Tibial nerve (tissue), 4 donors: ENCODE results near the gene TMEM214. TPM values are rescaled to one million over a fixed set of nuclear protein-coding genes. Genes with fewer than 3 reads are reported as not detected.

Experiments
- DNase-seq, 2 donors: peaks; one replicate each; pipeline ENCODE4 v3.0.0-alpha.2; 2019; ENCODE audit warnings: low spot score in 2 of 2
- H3K27ac ChIP-seq, 4 donors: fragments of 200-600 bp; sonication (generic) in 3 of 4; one replicate each; pipeline ENCODE4 v1.5.1; 2017 to 2019; ENCODE audit warnings: mild to moderate bottlenecking in 1 of 4
- H3K27me3 ChIP-seq, 2 donors: fragments of 200-600 bp; sonication (generic) in 1 of 2; one replicate each; pipeline versions ENCODE4 v1.5.1 to v1.6.0; 2017 to 2019
- H3K36me3 ChIP-seq, 3 donors: fragments of 200-600 bp; sonication (generic); one replicate each; pipeline ENCODE4 v1.5.1; 2018 to 2019
- H3K4me1 ChIP-seq, 4 donors: fragments of 200-600 bp; sonication (generic) in 3 of 4; one replicate each; pipeline ENCODE4 v1.5.1; 2017 to 2019
- H3K4me3 ChIP-seq, 4 donors: fragments of 200-600 bp; sonication (generic) in 3 of 4; one replicate each; pipeline ENCODE4 v1.5.1; 2017 to 2019; ENCODE audit warnings: mild to moderate bottlenecking in 1 of 4, moderate library complexity in 1 of 4
- H3K9me3 ChIP-seq, 4 donors: fragments of 200-600 bp; sonication (generic) in 3 of 4; one replicate each; pipeline ENCODE4 v1.5.1; 2017 to 2019
- EP300 ChIP-seq, 2 donors: sonication (generic); formaldehyde crosslinking; IDR thresholded peaks; one replicate each; pipeline ENCODE4 v1.6.1; 2017; ENCODE audit warnings: antibody characterized with exemption in 2 of 2, mild to moderate bottlenecking in 1 of 2
- POLR2A ChIP-seq, 2 donors: fragments of 450-650 bp; IDR thresholded peaks; one replicate each; pipeline ENCODE4 v1.6.1; 2017; ENCODE audit warnings: antibody characterized with exemption in 2 of 2, mild to moderate bottlenecking in 2 of 2, moderate library complexity in 2 of 2
- WGBS, 2 donors: methylation state at CpG; one replicate each; pipeline ENCODE4 v1.1.5; 2018; 5-methylcytosine and 5-hydroxymethylcytosine counted together
- total RNA-seq, 4 donors: library from RNA; depleted of rRNA; stranded (reverse); fragments of >200 nt; gene quantifications; one replicate each; pipeline ENCODE4 v1.1.0, GENCODE V29; 2016
- TF ChIP-seq, protein P1 (sequence below), 5 experiments: fragments of 200-600 bp in 3 of 5; fragments of 450-650 bp in 2 of 5; sonication (generic) in 3 of 5; IDR thresholded peaks; one replicate each; pipeline ENCODE4 v1.5.1; 2016 to 2019; ENCODE audit warnings: antibody characterized with exemption in 5 of 5, mild to moderate bottlenecking in 3 of 5, moderate library complexity in 2 of 5

The TMEM214 gene
- total RNA-seq, 4 donors from 2014 or later, result 45.7 to 71.4 (median 53.4) TPM

DNA sequence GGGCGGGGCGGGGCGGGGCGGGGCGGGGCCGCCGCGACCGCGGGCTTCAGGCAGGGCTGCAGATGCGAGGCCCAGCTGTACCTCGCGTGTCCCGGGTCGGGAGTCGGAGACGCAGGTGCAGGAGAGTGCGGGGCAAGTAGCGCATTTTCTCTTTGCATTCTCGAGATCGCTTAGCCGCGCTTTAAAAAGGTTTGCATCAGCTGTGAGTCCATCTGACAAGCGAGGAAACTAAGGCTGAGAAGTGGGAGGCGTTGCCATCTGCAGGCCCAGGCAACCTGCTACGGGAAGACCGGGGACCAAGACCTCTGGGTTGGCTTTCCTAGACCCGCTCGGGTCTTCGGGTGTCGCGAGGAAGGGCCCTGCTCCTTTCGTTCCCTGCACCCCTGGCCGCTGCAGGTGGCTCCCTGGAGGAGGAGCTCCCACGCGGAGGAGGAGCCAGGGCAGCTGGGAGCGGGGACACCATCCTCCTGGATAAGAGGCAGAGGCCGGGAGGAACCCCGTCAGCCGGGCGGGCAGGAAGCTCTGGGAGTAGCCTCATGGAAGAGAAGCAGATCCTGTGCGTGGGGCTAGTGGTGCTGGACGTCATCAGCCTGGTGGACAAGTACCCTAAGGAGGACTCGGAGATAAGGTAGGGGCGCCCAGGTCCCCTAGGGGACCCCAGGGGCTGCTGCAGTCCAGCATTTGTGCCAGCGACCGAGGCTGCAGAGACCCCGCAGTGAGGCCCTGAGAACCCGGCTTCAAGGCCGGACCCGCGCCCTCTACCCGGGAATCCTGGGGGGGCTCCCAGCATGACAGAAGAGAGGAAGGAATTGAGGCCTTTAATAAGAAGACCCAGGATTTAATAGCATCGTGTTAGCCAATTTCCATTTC is 54.2 kb downstream of the TMEM214 start, which contains the start of gene KHK:
KHK (plus strand) TSS at position 49 of the 870 bp plus-strand sequence; CDS start at position 537, 488 bp downstream.
- peak within 1 kb of the TSS; percentile 68 to 82 (median 72) for H3K4me3 ChIP-seq
- H3K36me3 ChIP-seq, result peaks cover 0 to 17% (median 0%) of the 10 kb centered on the region in 3 donors
- H3K27me3 ChIP-seq, result no peaks in the 10 kb centered on the region
- H3K4me1 ChIP-seq, result peaks cover 0 to 28% (median 16%) of the 10 kb centered on the region in 4 donors
- H3K9me3 ChIP-seq, result no peaks in the 10 kb centered on the region
- no peak for DNase-seq
- peak within 1 kb of the TSS; percentile 79 to 95 (median 94) for H3K27ac ChIP-seq
- WGBS, 2 donors, result 14 to 15% methylated on average over 31 to 40 of the region's 54 CpGs
- TF ChIP-seq, protein P1, sequence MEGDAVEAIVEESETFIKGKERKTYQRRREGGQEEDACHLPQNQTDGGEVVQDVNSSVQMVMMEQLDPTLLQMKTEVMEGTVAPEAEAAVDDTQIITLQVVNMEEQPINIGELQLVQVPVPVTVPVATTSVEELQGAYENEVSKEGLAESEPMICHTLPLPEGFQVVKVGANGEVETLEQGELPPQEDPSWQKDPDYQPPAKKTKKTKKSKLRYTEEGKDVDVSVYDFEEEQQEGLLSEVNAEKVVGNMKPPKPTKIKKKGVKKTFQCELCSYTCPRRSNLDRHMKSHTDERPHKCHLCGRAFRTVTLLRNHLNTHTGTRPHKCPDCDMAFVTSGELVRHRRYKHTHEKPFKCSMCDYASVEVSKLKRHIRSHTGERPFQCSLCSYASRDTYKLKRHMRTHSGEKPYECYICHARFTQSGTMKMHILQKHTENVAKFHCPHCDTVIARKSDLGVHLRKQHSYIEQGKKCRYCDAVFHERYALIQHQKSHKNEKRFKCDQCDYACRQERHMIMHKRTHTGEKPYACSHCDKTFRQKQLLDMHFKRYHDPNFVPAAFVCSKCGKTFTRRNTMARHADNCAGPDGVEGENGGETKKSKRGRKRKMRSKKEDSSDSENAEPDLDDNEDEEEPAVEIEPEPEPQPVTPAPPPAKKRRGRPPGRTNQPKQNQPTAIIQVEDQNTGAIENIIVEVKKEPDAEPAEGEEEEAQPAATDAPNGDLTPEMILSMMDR (IDR thresholded peaks at IDR 0.05), result no peak
- TF ChIP-seq EP300 (IDR thresholded peaks at IDR 0.05), result no peak
- TF ChIP-seq POLR2A (IDR thresholded peaks at IDR 0.05), result no peak

DNA sequence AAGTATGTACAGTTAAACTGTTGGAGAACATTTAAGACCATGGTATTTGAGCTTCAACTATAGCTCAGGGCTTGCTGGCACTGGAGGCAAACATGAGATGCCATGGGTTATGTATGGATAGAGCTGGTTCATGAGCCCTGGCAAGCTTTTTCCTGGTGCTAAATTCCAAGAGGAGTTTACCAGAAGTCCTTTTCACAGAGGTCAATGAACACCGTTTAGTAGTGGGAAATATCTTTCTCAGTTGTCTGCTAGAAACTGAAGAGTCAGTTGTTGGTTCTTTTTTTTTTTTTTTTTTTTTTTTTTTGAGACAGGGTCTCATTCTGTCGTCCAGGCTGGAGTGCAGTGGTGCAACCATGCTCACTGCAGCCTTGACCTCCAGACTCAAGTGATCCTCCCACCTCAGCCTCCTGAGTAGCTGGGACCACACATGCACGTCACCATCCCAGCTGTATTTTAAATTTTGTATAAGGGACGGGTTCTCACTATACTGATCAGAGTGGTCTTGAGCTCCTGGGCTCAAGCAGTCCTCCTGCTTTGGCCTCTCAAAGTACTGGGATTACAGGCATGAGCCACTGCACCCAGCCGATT is 55.2 kb downstream of the TMEM214 start:
- no peak overlapping the region for H3K27ac ChIP-seq
- no peaks in the 10 kb centered on the region for H3K27me3 ChIP-seq
- no peak for DNase-seq
- H3K4me1 ChIP-seq, result peaks cover 0 to 22% (median 14%) of the 10 kb centered on the region in 4 donors
- TF ChIP-seq POLR2A (IDR thresholded peaks at IDR 0.05) (no peak), EP300 (IDR thresholded peaks at IDR 0.05) (no peak)
- TF ChIP-seq, protein P1 (IDR thresholded peaks at IDR 0.05), result no peak
- peaks cover 0 to 9% (median 0%) of the 10 kb centered on the region in 3 donors for H3K36me3 ChIP-seq
- WGBS, 2 donors, result 76 to 86% methylated on average over 5 of the region's 5 CpGs
- no peaks in the 10 kb centered on the region for H3K9me3 ChIP-seq
- peak overlapping the region in 1 of 4 donors; percentile 82 for H3K4me3 ChIP-seq

DNA sequence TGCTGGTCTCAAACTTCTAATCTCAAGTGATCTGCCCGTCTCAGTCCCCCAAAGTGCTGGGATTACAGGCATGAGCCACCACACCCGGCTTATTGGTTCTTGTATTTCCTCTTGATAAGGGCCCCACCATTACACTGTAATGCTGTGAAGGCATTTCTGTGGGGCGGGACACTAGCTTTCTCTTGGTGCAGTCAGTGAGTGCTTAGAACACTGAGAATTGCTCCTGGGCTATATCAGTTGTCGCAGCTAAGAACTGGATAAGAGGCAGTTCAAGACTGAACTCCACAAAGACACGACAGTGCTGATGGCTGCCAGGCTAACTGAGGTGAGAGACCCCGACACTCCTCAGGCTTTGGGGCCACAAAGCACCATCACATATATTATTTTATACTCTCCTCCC is 55.9 kb downstream of the TMEM214 start:
- peaks cover 0 to 6% (median 0%) of the 10 kb centered on the region in 3 donors for H3K36me3 ChIP-seq
- no peaks in the 10 kb centered on the region for H3K27me3 ChIP-seq
- H3K9me3 ChIP-seq, result no peaks in the 10 kb centered on the region
- H3K4me1 ChIP-seq, result peaks cover 0 to 22% (median 14%) of the 10 kb centered on the region in 4 donors
- no peak for DNase-seq
- H3K4me3 ChIP-seq, result no peak overlapping the region
- H3K27ac ChIP-seq, result no peak overlapping the region
- TF ChIP-seq EP300 (IDR thresholded peaks at IDR 0.05), result no peak
- no peak for TF ChIP-seq POLR2A (IDR thresholded peaks at IDR 0.05)
- TF ChIP-seq, protein P1 (IDR thresholded peaks at IDR 0.05), result no peak
- whole genome bisulfite sequencing, 2 donors, result 89 to 92% methylated on average over 6 of the region's 6 CpGs

DNA sequence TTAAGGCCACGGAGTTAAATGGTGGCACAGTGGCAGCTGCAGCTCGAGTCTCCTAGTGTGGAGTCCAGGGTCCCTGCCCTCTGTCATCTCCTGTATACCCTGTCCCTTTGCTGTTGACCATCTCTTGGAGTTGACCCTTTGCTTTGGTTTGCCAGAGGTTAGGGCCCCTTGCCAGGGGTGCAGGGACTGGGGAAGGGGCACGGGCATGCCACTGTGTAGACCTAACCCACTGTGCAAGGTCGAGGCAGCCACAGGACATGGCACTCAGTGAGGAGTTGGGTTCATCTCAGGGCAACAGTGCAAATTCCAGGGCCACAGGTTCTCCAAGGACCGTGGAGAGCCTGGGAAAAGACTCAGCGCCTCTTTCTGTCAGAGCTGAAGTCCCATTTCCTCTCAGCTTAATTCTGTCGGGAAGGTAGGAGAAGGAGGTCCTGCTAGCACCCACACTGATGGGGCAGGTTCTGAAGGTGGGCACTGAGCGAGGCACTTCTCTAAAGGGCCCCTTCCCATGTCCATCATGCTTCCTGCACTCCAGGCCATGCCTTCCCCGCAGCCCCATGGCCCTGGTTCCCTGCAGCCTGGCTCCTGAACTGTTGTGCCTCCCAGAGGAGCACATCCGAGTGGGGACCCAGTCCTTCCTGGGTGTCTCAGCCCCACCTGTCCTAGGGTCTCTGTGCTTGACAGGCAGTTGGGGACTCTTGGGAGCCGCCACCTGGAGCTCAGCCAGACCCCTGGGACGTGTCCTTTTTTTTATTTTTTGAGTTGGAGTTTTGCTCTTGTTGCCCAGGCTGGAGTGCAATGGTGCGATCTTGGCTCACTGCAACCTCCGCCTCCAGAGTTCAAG is 56.6 kb downstream of the TMEM214 start:
- Histone ChIP-seq H3K27me3 (no peaks in the 10 kb centered on the region), H3K9me3 (no peaks in the 10 kb centered on the region), H3K36me3 (peaks cover 0 to 5% (median 0%) of the 10 kb centered on the region in 3 donors), H3K4me1 (peaks cover 0 to 22% (median 14%) of the 10 kb centered on the region in 4 donors), H3K4me3 (peak overlapping the region in 1 of 4 donors; percentile 2), H3K27ac (no peak overlapping the region)
- 88 to 90% methylated on average over 14 of the region's 14 CpGs for WGBS, 2 donors
- TF ChIP-seq EP300 (IDR thresholded peaks at IDR 0.05) (no peak), POLR2A (IDR thresholded peaks at IDR 0.05) (no peak)
- TF ChIP-seq, protein P1 (IDR thresholded peaks at IDR 0.05), result no peak
- no peak for DNase-seq

Other genes starting within 250 kb of the TMEM214 start
- gene CENPA, start 246.9 kb upstream of the TMEM214 start, total RNA-seq, result 1 to 10 TPM in 2 of 4 donors, not detected in 2; 3.3 to 3.5 TPM
- gene DPYSL5, start 184.8 kb upstream of the TMEM214 start, total RNA-seq, result not detected
- gene MAPRE3, start 62.3 kb upstream of the TMEM214 start, total RNA-seq, result 10 to 100 TPM; 16.6 to 26.4 (median 19.7) TPM
- 10 to 100 TPM; 12.1 to 14.4 (median 14.3) TPM for gene AGBL5, start 18.7 kb downstream of the TMEM214 start, total RNA-seq
- gene OST4, start 38.7 kb downstream of the TMEM214 start, total RNA-seq, result 100 to 1,000 TPM; 111 to 217 (median 166) TPM
- gene EMILIN1, start 45.6 kb downstream of the TMEM214 start, total RNA-seq, result 10 to 100 TPM; 56.6 to 95.1 (median 70.1) TPM
- gene KHK, start 53.8 kb downstream of the TMEM214 start, total RNA-seq, result 10 to 100 TPM in 2 of 4 donors, 1 to 10 TPM in 2; 5.1 to 12.2 (median 9.1) TPM
- 10 to 100 TPM in 1 of 4 donors, 1 to 10 TPM in 3; 2.8 to 15.9 (median 8.4) TPM for gene CGREF1, start 86.2 kb downstream of the TMEM214 start, total RNA-seq
- gene ABHD1, start 90.8 kb downstream of the TMEM214 start, total RNA-seq, result under 1 TPM in 3 of 4 donors, not detected in 1; 0.42 to 0.78 (median 0.44) TPM
- gene PREB, start 101.7 kb downstream of the TMEM214 start, total RNA-seq, result 100 to 1,000 TPM in 1 of 4 donors, 10 to 100 TPM in 3; 54.4 to 114 (median 80.1) TPM
- gene PRR30, start 106.4 kb downstream of the TMEM214 start, total RNA-seq, result not detected
- not detected for gene TCF23, start 116.0 kb downstream of the TMEM214 start, total RNA-seq
- gene ATRAID, start 179.1 kb downstream of the TMEM214 start, total RNA-seq, result 100 to 1,000 TPM; 107 to 210 (median 124) TPM
- 10 to 100 TPM; 19.0 to 50.0 (median 41.5) TPM for gene SLC5A6, start 179.3 kb downstream of the TMEM214 start, total RNA-seq
- gene CAD, start 184.4 kb downstream of the TMEM214 start, total RNA-seq, result 10 to 100 TPM; 18.6 to 69.6 (median 32.9) TPM
- under 1 TPM in 1 of 4 donors, not detected in 3; 0.44 TPM for gene SLC30A3, start 230.1 kb downstream of the TMEM214 start, total RNA-seq
- 1 to 10 TPM in 1 of 4 donors, not detected in 3; 2.5 TPM for gene DNAJC5G, start 242.5 kb downstream of the TMEM214 start, total RNA-seq
- gene TRIM54, start 249.5 kb downstream of the TMEM214 start, total RNA-seq, result 1 to 10 TPM in 2 of 4 donors, under 1 TPM in 2; 0.21 to 2.7 (median 1.3) TPM